Central memory CD8-positive, alpha-beta T cell (primary cell): Measurements from ENCODE around the gene RAX2.
"Not testable (repeated sequence)": the region's sequence is repeated elsewhere in the genome, so short reads cannot be mapped to it uniquely, and the experiment has no call there.

Source experiments
- ATAC-seq: fragments of 150-1000 bp; cut with Tn5 transposase; replicated peaks from 2 replicates; pipeline ENCODE4 v1.10.0; 2022; ENCODE audit warnings: mild to moderate bottlenecking, moderate FRiP score, moderate number of reproducible peaks; ENCODE audit not compliant: poor library complexity, severe bottlenecking; ENCODE audit errors: extremely low read depth
- DNase-seq, 2 donors: peaks; one replicate each; pipeline ENCODE4 v3.0.0; 2021; ENCODE audit warnings: low spot score in 2 of 2
- H3K27ac Mint-ChIP-seq: one replicate; pipeline ENCODE4 v1.8.0; 2022; ENCODE audit warnings: low read depth, mild to moderate bottlenecking, moderate library complexity, mixed read lengths
- H3K27me3 Mint-ChIP-seq: one replicate; pipeline ENCODE4 v1.8.0; 2022; ENCODE audit warnings: mixed read lengths
- H3K36me3 Mint-ChIP-seq: one replicate; pipeline ENCODE4 v1.8.0; 2022; ENCODE audit warnings: mild to moderate bottlenecking, moderate library complexity, mixed read lengths; ENCODE audit not compliant: insufficient read depth
- H3K4me1 Mint-ChIP-seq: one replicate; pipeline ENCODE4 v1.8.0; 2022; ENCODE audit warnings: mixed read lengths
- H3K4me3 Mint-ChIP-seq: one replicate; pipeline ENCODE4 v1.8.0; 2022; ENCODE audit warnings: mild to moderate bottlenecking, moderate library complexity, mixed read lengths
- H3K9me3 Mint-ChIP-seq: one replicate; pipeline ENCODE4 v1.8.0; 2022; ENCODE audit warnings: mixed read lengths

The RAX2 gene

GRCh38 chr19:3759482-3760254, 12.4 kb downstream of the RAX2 start:
- H3K36me3 Mint-ChIP-seq = peaks cover 38% of the 10 kb centered on the region
- no peaks in the 10 kb centered on the region for H3K27me3 Mint-ChIP-seq
- DNase-seq (no peak), ATAC-seq (no peak)
- H3K27ac Mint-ChIP-seq = peak overlapping the region; percentile 99
- H3K9me3 Mint-ChIP-seq = no peaks in the 10 kb centered on the region
- H3K4me1 Mint-ChIP-seq = peaks cover 38% of the 10 kb centered on the region
- H3K4me3 Mint-ChIP-seq = peak overlapping the region; percentile 4

- H3K36me3 Mint-ChIP-seq = peaks cover 41% of the 10 kb centered on the region
- H3K4me3 Mint-ChIP-seq, H3K9me3 Mint-ChIP-seq, H3K27me3 Mint-ChIP-seq, DNase-seq, H3K27ac Mint-ChIP-seq, ATAC-seq: not testable (repeated sequence)
- H3K4me1 Mint-ChIP-seq = peaks cover 38% of the 10 kb centered on the region
Observed at GRCh38 chr19:3758297-3758696, 13.7 kb downstream of the RAX2 start.

DNA sequence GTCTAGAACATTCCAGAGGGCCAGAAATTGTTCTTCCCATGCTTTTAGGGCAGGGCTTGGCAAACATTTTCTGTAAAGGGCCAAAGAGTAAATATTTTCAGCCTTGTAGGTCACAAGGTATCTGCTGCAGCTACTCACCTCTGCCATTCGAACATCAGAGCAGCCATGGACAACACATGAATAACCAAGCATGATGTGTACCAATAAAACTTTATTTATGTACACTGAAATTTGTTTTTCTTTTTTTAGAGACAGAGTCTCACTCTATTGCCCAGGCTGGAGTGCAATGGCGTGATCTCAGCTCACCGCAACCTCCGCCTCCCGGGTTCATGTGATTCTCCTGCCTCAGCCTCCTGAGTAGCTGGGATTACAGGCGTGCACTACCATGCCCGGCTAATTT, 14.3 kb downstream of the RAX2 start:
- DNase-seq, ATAC-seq, H3K4me3 Mint-ChIP-seq, H3K9me3 Mint-ChIP-seq, H3K27me3 Mint-ChIP-seq, H3K27ac Mint-ChIP-seq: not testable (repeated sequence)
- Mint-ChIP-seq H3K36me3 (peaks cover 37% of the 10 kb centered on the region), H3K4me1 (peaks cover 33% of the 10 kb centered on the region)

GRCh38 chr19:3753631-3754410, 18.2 kb downstream of the RAX2 start:
- ATAC-seq = no peak
- Mint-ChIP-seq H3K4me1 (peaks cover 13% of the 10 kb centered on the region), H3K27me3 (no peaks in the 10 kb centered on the region), H3K27ac (no peak overlapping the region), H3K9me3 (no peaks in the 10 kb centered on the region), H3K4me3 (no peak overlapping the region), H3K36me3 (peaks cover 24% of the 10 kb centered on the region)
- DNase-seq = no peak

- no peak for DNase-seq
- H3K4me1 Mint-ChIP-seq = peaks cover 13% of the 10 kb centered on the region
- no peak for ATAC-seq
- peaks cover 16% of the 10 kb centered on the region for H3K36me3 Mint-ChIP-seq
- no peaks in the 10 kb centered on the region for H3K9me3 Mint-ChIP-seq
- no peak overlapping the region for H3K27ac Mint-ChIP-seq
- no peak overlapping the region for H3K4me3 Mint-ChIP-seq
- no peaks in the 10 kb centered on the region for H3K27me3 Mint-ChIP-seq
Observed at GRCh38 chr19:3752492-3752891, 19.5 kb downstream of the RAX2 start.

- peaks cover 13% of the 10 kb centered on the region for H3K36me3 Mint-ChIP-seq
- DNase-seq (no peak), ATAC-seq (no peak)
- no peak overlapping the region for H3K27ac Mint-ChIP-seq
- no peaks in the 10 kb centered on the region for H3K9me3 Mint-ChIP-seq
- H3K4me1 Mint-ChIP-seq = peaks cover 13% of the 10 kb centered on the region
- no peaks in the 10 kb centered on the region for H3K27me3 Mint-ChIP-seq
- H3K4me3 Mint-ChIP-seq = no peak overlapping the region
Observed at GRCh38 chr19:3751236-3751635, 20.8 kb downstream of the RAX2 start.

DNA sequence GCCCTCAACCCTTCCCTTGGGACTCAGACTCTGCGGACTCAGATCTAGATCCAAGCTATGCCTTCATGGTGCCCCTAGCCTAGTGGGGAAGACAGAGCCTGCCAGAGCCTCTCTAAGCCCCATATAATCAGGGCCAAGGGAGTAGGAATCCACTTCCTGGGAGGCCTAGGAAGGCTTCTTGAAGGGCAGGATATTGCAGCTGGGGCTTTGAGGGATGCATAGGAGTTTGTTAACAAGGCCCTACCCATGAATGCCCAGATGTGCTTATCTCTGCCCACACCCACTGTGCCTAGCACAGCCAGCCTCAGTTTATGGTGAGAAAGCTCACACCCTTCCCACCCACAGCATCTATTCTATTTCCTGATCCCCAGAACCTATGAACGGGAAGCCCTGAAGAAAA, 21.8 kb downstream of the RAX2 start:
- Mint-ChIP-seq H3K27ac (no peak overlapping the region), H3K4me1 (peaks cover 6% of the 10 kb centered on the region), H3K9me3 (no peaks in the 10 kb centered on the region), H3K27me3 (no peaks in the 10 kb centered on the region), H3K36me3 (peaks cover 12% of the 10 kb centered on the region), H3K4me3 (no peak overlapping the region)
- DNase-seq = no peak
- no peak for ATAC-seq

- H3K4me1 Mint-ChIP-seq = no peaks in the 10 kb centered on the region
- H3K4me3 Mint-ChIP-seq = no peak overlapping the region
- DNase-seq = no peak
- H3K9me3 Mint-ChIP-seq = no peaks in the 10 kb centered on the region
- no peaks in the 10 kb centered on the region for H3K27me3 Mint-ChIP-seq
- ATAC-seq = no peak
- H3K27ac Mint-ChIP-seq = no peak overlapping the region
- H3K36me3 Mint-ChIP-seq = peaks cover 7% of the 10 kb centered on the region
Observed at GRCh38 chr19:3748965-3749364, 23.1 kb downstream of the RAX2 start.

GRCh38 chr19:3746371-3747056, 25.5 kb downstream of the RAX2 start:
- Mint-ChIP-seq H3K9me3 (no peaks in the 10 kb centered on the region), H3K4me3 (no peak overlapping the region), H3K4me1 (no peaks in the 10 kb centered on the region), H3K27ac (peak overlapping the region; percentile 46), H3K36me3 (peaks cover 7% of the 10 kb centered on the region), H3K27me3 (no peaks in the 10 kb centered on the region)
- no peak for DNase-seq
- no peak for ATAC-seq

DNA sequence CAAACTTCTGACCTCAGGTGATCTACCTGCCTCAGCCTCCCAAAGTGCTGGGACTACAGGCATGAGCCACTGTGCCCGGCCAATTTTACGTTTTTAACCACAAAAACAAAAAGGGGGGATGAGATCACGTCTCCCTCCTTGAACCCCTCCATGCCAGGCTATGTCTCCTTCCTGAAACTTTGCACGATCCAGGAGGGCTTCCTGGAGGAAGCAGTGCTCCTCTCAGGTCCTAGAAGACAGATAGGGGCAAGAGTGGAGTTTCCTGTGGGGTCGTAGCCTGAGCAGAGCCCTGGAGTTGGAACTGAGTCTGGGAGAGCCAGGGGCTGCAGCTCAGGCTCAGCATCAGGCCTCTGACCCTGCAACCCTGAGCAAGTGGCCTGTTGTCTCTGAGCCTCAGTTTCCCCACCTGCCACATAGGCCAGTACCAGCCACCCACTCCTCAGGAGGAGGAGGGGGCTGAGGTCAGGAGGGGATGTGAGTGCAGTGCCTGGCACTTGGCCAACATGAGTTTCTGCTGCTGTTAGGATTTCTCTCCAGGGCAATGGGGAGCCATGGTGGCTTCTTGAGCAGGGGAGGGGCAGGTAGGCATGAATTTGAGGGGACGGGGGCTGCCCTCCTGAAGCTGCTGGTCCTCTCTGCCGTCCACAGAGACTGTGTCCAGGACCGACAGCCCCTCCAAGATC, 26.5 kb downstream of the RAX2 start:
- Mint-ChIP-seq H3K27ac (no peak overlapping the region), H3K4me1 (no peaks in the 10 kb centered on the region), H3K27me3 (no peaks in the 10 kb centered on the region), H3K36me3 (peaks cover 2% of the 10 kb centered on the region), H3K9me3 (no peaks in the 10 kb centered on the region), H3K4me3 (no peak overlapping the region)
- ATAC-seq (no peak), DNase-seq (no peak)

GRCh38 chr19:3743486-3743885, 28.5 kb downstream of the RAX2 start:
- ATAC-seq (no peak), DNase-seq (no peak)
- no peaks in the 10 kb centered on the region for H3K9me3 Mint-ChIP-seq
- H3K27me3 Mint-ChIP-seq = no peaks in the 10 kb centered on the region
- H3K36me3 Mint-ChIP-seq = no peaks in the 10 kb centered on the region
- no peak overlapping the region for H3K27ac Mint-ChIP-seq
- no peak overlapping the region for H3K4me3 Mint-ChIP-seq
- H3K4me1 Mint-ChIP-seq = no peaks in the 10 kb centered on the region

GRCh38 chr19:3740431-3740830, 31.6 kb downstream of the RAX2 start:
- H3K9me3 Mint-ChIP-seq = no peaks in the 10 kb centered on the region

More at GRCh38 chr19:3740431-3740830, 31.6 kb downstream of the RAX2 start:
- Mint-ChIP-seq H3K36me3 (no peaks in the 10 kb centered on the region), H3K27me3 (no peaks in the 10 kb centered on the region), H3K4me1 (no peaks in the 10 kb centered on the region), H3K27ac (no peak overlapping the region), H3K4me3 (no peak overlapping the region)
- no peak for DNase-seq
- no peak for ATAC-seq
